Right ventricle myocardium superior (tissue), 1 donor: ENCODE data around the gene CLDND2. TPM values are rescaled to one million over a fixed set of nuclear protein-coding genes. Genes with fewer than 3 reads are reported as not detected.

ENCODE experiments used
- ATAC-seq: fragments of 200-7000 bp; cut with Tn5 transposase; one replicate; pipeline ENCODE4 v1.9.1; 2020; ENCODE audit warnings: mild to moderate bottlenecking; ENCODE audit not compliant: poor library complexity
- DNase-seq: peaks from one replicate; pipeline ENCODE4 v3.0.0-alpha.2; 2020
- intact Hi-C: fragments of 100-400 bp; cut with DNase I; formaldehyde crosslinking; loops from one replicate; pipeline ENCODE4 v1.11.2; 2022
- total RNA-seq: library from RNA; stranded (reverse); fragmentation: NEBNext Ultra II Directional; extraction: Animal tissue kit (Norgen Biotek cat#: 25700); gene quantifications from one replicate; pipeline ENCODE4 v1.2.1, GENCODE V29; 2021
- donor health status: DM: no; HTN: yes; CAD: no; lungs with severe emphysema.

Gene CLDND2
- total RNA-seq, 1 donor from 2014 or later = 0.46 TPM

- ATAC-seq (no peak), DNase-seq (peak; percentile 36)
Measured at GRCh38 chr19:51364200-51365106, 4.3 kb downstream of the CLDND2 start.

GRCh38 chr19:51361239-51361638 is 7.6 kb downstream of the CLDND2 start:
- intact Hi-C loops = no loop called here
- DNase-seq = peak; percentile 33
- ATAC-seq = no peak

More at GRCh38 chr19:51364200-51365106, 4.3 kb downstream of the CLDND2 start:
- intact Hi-C loops = no loop called here

DNA sequence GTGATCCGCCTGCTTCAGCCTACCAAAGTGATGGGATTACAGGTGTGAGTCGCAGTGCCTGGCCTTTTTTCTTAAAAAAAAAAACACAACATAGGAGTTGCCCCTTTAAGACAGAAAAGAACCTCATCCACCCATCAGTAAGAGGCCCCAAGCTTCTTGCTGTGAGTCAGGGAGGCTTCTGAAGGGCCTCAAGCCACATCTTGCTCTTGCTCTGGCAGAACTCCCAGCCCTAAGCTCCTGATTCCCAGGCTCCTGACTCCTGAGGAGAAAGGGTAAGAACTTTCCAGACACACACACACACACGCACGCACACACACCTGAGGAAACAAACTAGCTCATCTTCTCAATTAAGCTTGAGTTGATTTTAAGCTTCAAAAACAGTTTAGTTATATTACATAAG is 9.5 kb downstream of the CLDND2 start:
- DNase-seq (no peak), ATAC-seq (no peak)
- intact Hi-C loops = no loop called here

GRCh38 chr19:51357952-51358351 is 10.9 kb downstream of the CLDND2 start:
- ATAC-seq (no peak), DNase-seq (peak; percentile 25)
- intact Hi-C loops = no loop called here

DNA sequence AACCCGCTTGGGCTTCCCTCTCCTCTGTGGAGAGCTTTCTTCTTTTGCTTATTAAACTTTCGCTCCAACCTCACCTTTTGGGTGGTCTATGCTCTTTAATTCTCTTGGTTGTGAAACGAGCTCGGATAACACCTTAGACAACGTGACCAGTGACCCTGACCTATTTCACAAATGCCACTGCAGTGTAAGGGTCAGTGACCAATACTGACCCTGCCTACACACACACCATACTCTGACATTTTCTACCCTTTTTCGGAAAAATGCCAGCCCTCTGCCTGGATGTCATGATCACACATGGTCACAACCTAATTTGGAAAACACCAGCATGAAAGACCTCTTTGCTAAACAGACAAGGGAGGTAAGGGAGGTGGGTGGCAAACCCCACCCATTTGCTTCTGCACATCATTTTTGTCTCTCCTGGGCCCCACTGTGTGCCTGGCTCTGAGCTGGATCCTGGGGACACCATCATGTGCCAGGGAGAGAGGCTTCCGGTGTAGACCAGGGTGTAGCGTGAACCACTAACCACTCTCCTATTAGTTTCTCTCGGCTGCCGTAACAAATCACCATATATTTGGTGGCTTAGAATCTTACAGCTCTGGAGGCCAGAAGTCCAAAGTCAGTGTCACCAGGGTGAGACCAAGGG is 12.5 kb downstream of the CLDND2 start:
- no peak for ATAC-seq
- DNase-seq = peak; percentile 10
- intact Hi-C loops = no loop called here

DNA sequence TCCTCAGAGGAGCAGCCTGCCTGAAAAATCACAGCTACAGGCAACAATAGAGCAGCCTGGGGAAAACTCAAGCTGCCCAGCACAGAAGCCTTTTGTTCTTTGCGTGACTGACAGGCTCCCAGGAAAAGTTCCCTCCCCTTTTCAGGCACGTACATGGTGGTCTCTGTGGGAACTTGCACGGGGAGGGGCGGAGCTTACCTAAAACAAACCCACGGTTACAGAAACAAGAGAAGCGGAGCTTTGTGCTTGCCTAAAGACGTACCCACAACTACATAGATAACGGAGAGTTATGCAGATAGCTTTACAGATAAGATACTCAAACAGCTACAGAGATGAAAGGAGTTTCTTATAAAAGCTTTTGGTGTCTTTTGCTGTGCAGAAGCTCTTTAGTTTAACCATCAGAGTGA is 14.1 kb downstream of the CLDND2 start:
- intact Hi-C loops = no loop called here
- DNase-seq (no peak), ATAC-seq (no peak)

- DNase-seq (peak; percentile 10), ATAC-seq (no peak)
- intact Hi-C loops = no loop called here
Measured at GRCh38 chr19:51354103-51354741, 14.6 kb downstream of the CLDND2 start.

DNA sequence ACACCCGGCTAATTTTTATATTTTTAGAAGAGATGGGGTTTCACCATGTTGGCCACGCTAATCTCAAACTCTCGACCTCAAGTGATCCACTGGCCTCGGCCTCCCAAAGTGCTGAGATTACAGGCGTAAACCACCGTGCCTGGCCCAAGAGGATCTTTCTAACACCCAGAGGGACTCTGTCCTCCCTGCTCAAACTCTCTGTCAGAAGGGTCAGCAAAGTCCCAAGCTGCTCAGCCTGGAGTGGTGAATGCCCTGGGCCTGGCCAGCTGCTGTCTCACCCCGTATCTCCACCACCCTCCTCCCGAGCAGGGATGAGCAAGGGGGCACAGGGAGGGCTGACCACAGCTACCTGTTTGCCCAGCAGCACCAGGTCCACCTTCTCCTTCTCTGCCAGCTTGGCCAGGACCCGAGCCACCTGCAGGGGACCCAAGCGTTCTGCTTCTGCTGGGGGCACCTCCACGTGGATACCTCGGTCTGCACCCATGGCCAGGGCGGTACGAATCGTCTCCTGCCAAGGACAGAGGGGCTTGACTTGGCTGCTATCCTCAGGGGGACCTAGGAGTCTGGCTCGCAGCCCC is 15.9 kb downstream of the CLDND2 start:
- ATAC-seq (no peak), DNase-seq (peak; percentile 24)
- intact Hi-C loops = no loop called here

GRCh38 chr19:51351266-51351990 is 17.4 kb downstream of the CLDND2 start:
- DNase-seq (no peak), ATAC-seq (no peak)
- intact Hi-C loops = no loop called here

DNA sequence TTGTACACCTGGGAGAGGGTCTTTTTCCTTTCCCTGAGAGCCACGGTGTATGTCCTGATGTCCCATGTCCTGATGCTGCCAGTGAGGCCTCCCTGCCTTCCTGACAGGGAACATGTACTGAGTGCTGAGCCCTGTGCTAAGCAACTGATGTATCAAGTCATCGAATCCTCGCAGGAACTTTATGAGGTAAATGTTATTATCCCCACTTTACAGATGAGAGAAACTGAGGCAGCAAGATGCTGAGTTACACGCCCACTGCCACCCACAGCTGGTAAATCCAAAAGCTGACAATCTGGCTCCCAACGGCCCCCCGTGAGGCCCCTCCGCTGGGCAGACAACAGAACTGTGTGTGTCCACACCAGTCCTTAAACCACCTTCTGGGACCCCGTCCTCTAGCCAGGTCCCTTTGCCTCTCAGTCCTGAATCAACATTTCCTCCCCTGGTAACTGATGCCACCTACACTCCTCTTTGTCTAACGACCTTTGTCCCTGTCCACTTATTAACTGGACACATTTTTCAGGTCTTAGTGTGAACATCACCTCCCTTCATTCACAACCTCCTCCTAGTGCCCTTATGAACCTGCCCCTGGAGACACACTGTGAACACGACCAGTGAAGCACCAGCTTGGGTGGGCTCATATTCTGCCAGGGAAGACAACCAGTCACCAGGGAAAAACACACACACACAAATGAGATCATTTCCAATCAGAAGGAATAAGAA is 21.4 kb downstream of the CLDND2 start:
- ATAC-seq = no peak
- intact Hi-C loops = no loop called here
- DNase-seq = peak; percentile 23

DNA sequence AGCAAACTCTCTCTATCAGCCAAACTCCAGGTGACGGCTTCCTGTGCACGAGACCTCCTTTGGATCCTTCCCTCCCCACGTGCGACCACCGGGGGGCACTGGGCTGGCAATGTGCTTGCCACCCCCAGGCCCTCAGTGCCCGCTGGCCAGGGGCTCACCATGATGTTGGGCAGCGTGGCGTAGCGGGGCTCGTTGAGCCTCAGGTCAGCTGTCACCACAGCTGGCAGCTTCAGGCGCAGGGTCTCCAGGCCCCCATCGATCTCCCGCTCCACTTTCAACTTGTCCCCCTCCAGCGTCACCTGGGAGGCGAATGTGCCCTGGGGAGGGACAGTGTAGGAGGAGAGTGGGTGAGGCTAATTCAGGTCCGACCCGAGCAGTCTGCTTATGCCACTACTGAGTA is 22.1 kb downstream of the CLDND2 start:
- no peak for ATAC-seq
- DNase-seq = peak; percentile 35
- intact Hi-C loops = no loop called here

- ATAC-seq (no peak), DNase-seq (peak; percentile 19)
- intact Hi-C loops = no loop called here
Measured at GRCh38 chr19:51345076-51345620, 23.7 kb downstream of the CLDND2 start.

DNA sequence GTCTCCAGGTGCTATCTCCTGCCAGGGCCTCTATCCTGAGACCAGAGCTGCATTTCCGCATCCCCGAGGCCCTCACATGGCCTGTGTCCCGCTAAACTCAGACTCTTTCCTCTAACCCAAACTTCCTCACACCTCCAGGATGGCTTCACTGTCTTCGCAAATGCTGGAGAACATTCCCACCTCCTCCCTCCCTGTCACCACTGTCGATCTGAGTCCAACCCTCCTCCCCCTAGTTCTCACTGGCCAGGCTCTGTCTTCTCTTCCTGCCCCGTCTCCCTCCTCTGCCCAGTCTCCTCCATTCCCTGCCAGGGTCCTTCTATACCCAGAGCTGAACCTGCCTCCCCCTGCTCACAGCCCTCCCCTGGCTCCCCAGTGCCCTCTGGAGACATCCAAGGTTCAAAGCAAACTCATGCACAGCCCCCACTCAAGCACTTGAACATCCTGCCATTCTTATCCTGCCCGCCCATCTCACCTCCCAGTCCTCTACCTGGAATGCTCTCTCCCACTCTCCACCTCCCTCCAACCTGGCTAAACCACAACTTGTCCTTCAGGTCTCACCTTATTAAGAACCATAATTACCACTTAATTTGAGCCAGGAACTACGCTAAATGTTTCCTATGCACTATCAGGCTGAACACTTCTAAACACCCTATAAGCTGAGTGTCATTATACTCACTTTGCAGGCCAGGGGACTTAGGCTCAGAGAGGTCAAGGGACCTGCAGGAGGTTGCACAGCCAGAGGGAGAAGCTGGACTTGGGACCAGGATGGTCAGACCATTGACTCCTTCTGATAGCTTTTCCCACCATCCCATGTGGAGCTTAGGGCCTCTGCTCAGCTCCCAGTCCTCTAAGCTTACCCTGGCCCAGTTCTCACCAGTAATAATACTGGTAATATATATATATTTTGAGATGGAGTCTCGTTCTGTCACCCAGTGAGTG is 25.9 kb downstream of the CLDND2 start:
- no peak for ATAC-seq
- DNase-seq = peak; percentile 17
- intact Hi-C loops = no loop called here

- DNase-seq = peak; percentile 19
- intact Hi-C loops = no loop called here
- no peak for ATAC-seq
Measured at GRCh38 chr19:51341976-51342580, 26.7 kb downstream of the CLDND2 start, which contains the start of gene VSIG10L. VSIG10L (minus strand) TSS chr19:51342139; CDS start chr19:51342124, 15 bp downstream.

GRCh38 chr19:51341066-51341465 is 27.7 kb downstream of the CLDND2 start:
- DNase-seq = peak; percentile 39
- intact Hi-C loops = no loop called here
- no peak for ATAC-seq
